VCaP (cell line): ENCODE data around the gene FYN.
"Not testable (repeated sequence)": the region's sequence is repeated elsewhere in the genome, so short reads cannot be mapped to it uniquely, and the experiment has no call there.

Experiments
- H3K27ac ChIP-seq: fragments of 450-650 bp; 2 replicates; pipeline ENCODE4 v1.5.1; 2017
- TF ChIP-seq, protein P1 (sequence below): fragments of 450-650 bp; conservative IDR thresholded peaks from 2 replicates; pipeline ENCODE4 v1.5.1; 2017; ENCODE audit warnings: mild to moderate bottlenecking, moderate library complexity

Gene FYN

DNA sequence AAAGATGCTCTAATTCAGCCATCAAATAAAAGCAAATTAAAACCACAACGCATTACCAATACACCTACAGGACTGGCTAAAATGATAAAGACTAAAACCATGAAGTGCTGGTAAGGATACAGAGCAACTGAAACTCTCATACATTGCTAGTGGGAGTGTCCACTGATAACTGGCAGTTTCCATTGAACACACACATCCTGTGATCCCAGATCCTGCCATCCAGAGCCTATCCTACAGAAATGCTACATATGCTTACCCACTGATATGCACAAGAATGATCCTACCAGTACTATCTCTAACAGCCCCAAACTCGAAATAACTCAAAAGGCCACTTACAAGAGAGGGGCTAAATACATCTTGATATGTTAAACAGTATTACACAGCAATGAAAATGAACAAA lies 81.0 kb downstream of the FYN start:
- TF ChIP-seq, protein P1, sequence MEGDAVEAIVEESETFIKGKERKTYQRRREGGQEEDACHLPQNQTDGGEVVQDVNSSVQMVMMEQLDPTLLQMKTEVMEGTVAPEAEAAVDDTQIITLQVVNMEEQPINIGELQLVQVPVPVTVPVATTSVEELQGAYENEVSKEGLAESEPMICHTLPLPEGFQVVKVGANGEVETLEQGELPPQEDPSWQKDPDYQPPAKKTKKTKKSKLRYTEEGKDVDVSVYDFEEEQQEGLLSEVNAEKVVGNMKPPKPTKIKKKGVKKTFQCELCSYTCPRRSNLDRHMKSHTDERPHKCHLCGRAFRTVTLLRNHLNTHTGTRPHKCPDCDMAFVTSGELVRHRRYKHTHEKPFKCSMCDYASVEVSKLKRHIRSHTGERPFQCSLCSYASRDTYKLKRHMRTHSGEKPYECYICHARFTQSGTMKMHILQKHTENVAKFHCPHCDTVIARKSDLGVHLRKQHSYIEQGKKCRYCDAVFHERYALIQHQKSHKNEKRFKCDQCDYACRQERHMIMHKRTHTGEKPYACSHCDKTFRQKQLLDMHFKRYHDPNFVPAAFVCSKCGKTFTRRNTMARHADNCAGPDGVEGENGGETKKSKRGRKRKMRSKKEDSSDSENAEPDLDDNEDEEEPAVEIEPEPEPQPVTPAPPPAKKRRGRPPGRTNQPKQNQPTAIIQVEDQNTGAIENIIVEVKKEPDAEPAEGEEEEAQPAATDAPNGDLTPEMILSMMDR: no peak
- no peak overlapping the region for H3K27ac ChIP-seq

GRCh38 chr6:111791415-111791814 lies 81.8 kb downstream of the FYN start:
- no peak overlapping the region for H3K27ac ChIP-seq
- TF ChIP-seq, protein P1: no peak

DNA sequence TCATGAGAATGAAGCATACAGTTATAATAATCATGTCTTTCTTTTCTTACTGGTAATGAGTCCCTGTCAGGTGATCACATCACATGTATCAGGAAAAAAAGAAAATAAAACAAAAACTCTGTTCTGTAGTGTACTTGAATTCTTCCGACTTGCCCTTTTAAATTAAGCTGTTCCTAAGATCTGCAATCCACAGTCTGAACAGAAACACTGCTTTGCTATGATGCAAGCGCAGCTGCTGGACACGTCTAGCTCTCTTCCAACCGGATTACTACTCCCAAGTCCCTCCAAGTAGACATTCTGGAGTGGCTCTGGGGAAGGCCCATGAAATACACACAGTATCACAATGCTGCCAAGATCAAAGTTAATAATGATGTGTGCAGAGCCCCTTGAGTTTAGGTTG lies 83.7 kb downstream of the FYN start:
- TF ChIP-seq, protein P1: no peak
- H3K27ac ChIP-seq: no peak overlapping the region

GRCh38 chr6:111788379-111789276 lies 84.6 kb downstream of the FYN start:
- H3K27ac ChIP-seq: no peak overlapping the region
- TF ChIP-seq, protein P1: no peak

- not testable (repeated sequence) for H3K27ac ChIP-seq
Observed at GRCh38 chr6:111786151-111786550, 87.1 kb downstream of the FYN start.

DNA sequence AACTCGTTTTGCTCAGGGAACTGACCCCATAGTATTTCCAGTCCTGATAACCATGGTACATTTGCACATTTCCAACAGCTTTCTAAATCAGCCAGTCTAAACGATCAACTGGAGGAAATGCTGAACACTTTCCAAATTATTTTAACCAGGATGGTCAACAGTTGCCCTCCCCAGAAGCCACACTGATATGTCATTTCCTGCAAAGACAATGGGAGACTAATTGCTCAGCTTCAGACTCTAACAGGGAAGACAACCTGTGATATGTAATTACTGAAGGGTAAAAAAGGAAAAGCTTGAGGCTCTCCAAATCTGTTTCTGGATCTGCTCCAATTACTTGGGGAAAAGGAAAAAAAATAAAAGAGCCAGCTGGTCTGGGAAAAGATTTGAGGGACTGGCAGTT lies 88.8 kb downstream of the FYN start:
- H3K27ac ChIP-seq: no peak overlapping the region
- TF ChIP-seq, protein P1: no peak

- TF ChIP-seq, protein P1: no peak
- no peak overlapping the region for H3K27ac ChIP-seq
Observed at GRCh38 chr6:111782887-111783466, 90.3 kb downstream of the FYN start.

GRCh38 chr6:111782192-111782809 lies 91.0 kb downstream of the FYN start:
- TF ChIP-seq, protein P1: no peak
- no peak overlapping the region for H3K27ac ChIP-seq
